K562 (cell line): ENCODE measurements around the gene CLDN5. TPM values are rescaled to one million over a fixed set of nuclear protein-coding genes. Genes with fewer than 3 reads are reported as not detected.

ENCODE experiments used
- CBX5 ChIP-seq: IDR thresholded peaks from 2 replicates; pipeline ENCODE4 v1.6.1; 2014; ENCODE audit warnings: low read depth, borderline replicate concordance
- DPF2 ChIP-seq: fragments of 450-650 bp; IDR thresholded peaks from 2 replicates; pipeline ENCODE4 v1.6.1; 2016
- ERF ChIP-seq: fragments of 450-650 bp; formaldehyde crosslinking; IDR thresholded peaks from 2 replicates; pipeline ENCODE4 v1.4.0; 2020; ENCODE audit warnings: mild to moderate bottlenecking, mixed read lengths
- FOXP1 ChIP-seq: sonication (generic); formaldehyde crosslinking; IDR thresholded peaks from 2 replicates; pipeline ENCODE4 v1.8.0; 2022; ENCODE audit warnings: mild to moderate bottlenecking, missing genetic modification reagents
- HNRNPLL ChIP-seq: fragments of 200-400 bp; formaldehyde crosslinking; IDR thresholded peaks from 2 replicates; pipeline ENCODE4 v1.6.1; 2017; ENCODE audit warnings: low read length, low read depth, mild to moderate bottlenecking; ENCODE audit not compliant: poor library complexity, severe bottlenecking
- HOXB6 ChIP-seq: fragments of 250-450 bp; sonication (Bioruptor Pico); IDR thresholded peaks from 2 replicates; pipeline ENCODE4 v1.5.1; 2022; ENCODE audit warnings: mild to moderate bottlenecking, borderline replicate concordance
- KAT7 ChIP-seq: sonication (generic); formaldehyde crosslinking; IDR thresholded peaks from 2 replicates; pipeline ENCODE4 v1.8.0; 2022; ENCODE audit warnings: missing genetic modification reagents, mild to moderate bottlenecking, borderline replicate concordance
- MNT ChIP-seq, 2 experiments: fragments of 450-650 bp; conservative IDR thresholded peaks; 2 replicates each; pipeline ENCODE4 v1.6.1; 2017; ENCODE audit warnings: mild to moderate bottlenecking in 2 of 2, moderate library complexity in 2 of 2
- POLR2A ChIP-seq: fragments of 450-650 bp; conservative IDR thresholded peaks from 2 replicates; pipeline ENCODE4 v1.6.1; 2016
- POLR2G ChIP-seq: fragments of 200-400 bp; formaldehyde crosslinking; IDR thresholded peaks from 2 replicates; pipeline ENCODE4 v1.6.1; 2017; ENCODE audit warnings: low read depth, mild to moderate bottlenecking, antibody characterized with exemption, low read length, moderate library complexity
- PURB ChIP-seq: sonication (generic); formaldehyde crosslinking; IDR thresholded peaks from 2 replicates; pipeline ENCODE4 v1.9.0; 2021; ENCODE audit warnings: low read depth, mild to moderate bottlenecking, missing genetic modification reagents
- RBM22 ChIP-seq: fragments of 200-400 bp; formaldehyde crosslinking; IDR thresholded peaks from 2 replicates; pipeline ENCODE4 v1.6.1; 2018; ENCODE audit warnings: low read length, low read depth; ENCODE audit not compliant: poor library complexity, severe bottlenecking
- TBL1XR1 ChIP-seq, 2 experiments: IDR thresholded peaks; 2 replicates each; pipeline ENCODE4 v1.6.1; 2012; ENCODE audit warnings: improper control_type of control experiment in 2 of 2, low read length in 2 of 2, mild to moderate bottlenecking in 1 of 2
- TFAP4 ChIP-seq: sonication (generic); formaldehyde crosslinking; IDR thresholded peaks from 2 replicates; pipeline ENCODE4 v1.8.0; 2022; ENCODE audit warnings: missing genetic modification reagents, mild to moderate bottlenecking, moderate library complexity, borderline replicate concordance
- U2AF2 ChIP-seq: fragments of 200-400 bp; formaldehyde crosslinking; optimal IDR thresholded peaks from 2 replicates; pipeline ENCODE3; 2017; ENCODE audit warnings: low read depth, mild to moderate bottlenecking, low read length
- VEZF1 ChIP-seq: fragments of 200-800 bp; sonication (Bioruptor generic); IDR thresholded peaks from 2 replicates; pipeline ENCODE4 v1.6.1; 2017; ENCODE audit warnings: missing genetic modification characterization, missing compliant biosample characterization
- ZBTB43 ChIP-seq: sonication (generic); formaldehyde crosslinking; IDR thresholded peaks from 2 replicates; pipeline ENCODE4 v1.8.0; 2023; ENCODE audit warnings: mild to moderate bottlenecking, missing genetic modification reagents
- ZNF165 ChIP-seq: fragments of 250-450 bp; sonication (Bioruptor Pico); IDR thresholded peaks from 2 replicates; pipeline ENCODE4 v1.4.0; 2020; ENCODE audit warnings: borderline replicate concordance
- ZNF830 ChIP-seq: fragments of 250-450 bp; sonication (Bioruptor Pico); IDR thresholded peaks from 2 replicates; pipeline ENCODE4 v1.5.0; 2021; ENCODE audit warnings: mild to moderate bottlenecking
- polyA plus RNA-seq, 8 experiments: library from polyadenylated mRNA; depleted of rRNA in 4 of 8; stranded (reverse) in 5 of 8; unstranded in 3 of 8; fragments of >200 nt; fragmentation: Nextera tagmentation in 2 of 8; fragmentation: Illumina TruSeq in 1 of 8; extraction: Ambion mirVana in 2 of 8; extraction: Trizol in 1 of 8; gene quantifications; 2 replicates each; pipeline versions ENCODE4 v1.2.1 to v1.2.3, GENCODE V29; 2011 to 2014; ENCODE audit warnings: inconsistent platforms in 1 of 8, missing spikeins in 1 of 8
- total RNA-seq, 7 experiments: library from RNA; depleted of rRNA in 6 of 7; stranded (reverse); fragments of >200 nt in 6 of 7; fragmentation: Illumina TruSeq in 2 of 7; extraction: Trizol in 2 of 7; gene quantifications; 2 replicates each; pipeline versions ENCODE4 v1.2.1 to v1.2.3, GENCODE V29; 2011 to 2021; ENCODE audit warnings: low replicate concordance in 1 of 7
- TF ChIP-seq, protein P1 (sequence below): fragments of 250-450 bp; sonication (Bioruptor Pico); IDR thresholded peaks from 2 replicates; pipeline ENCODE4 v1.4.0; 2020; ENCODE audit warnings: mild to moderate bottlenecking, moderate library complexity, borderline replicate concordance

The CLDN5 gene
- total and polyA plus RNA-seq, 9 of the 15 experiments (the other 6 are each of a cell fraction or from before 2014, with no cell fraction given) = 0.20 TPM; not detected in 8

GRCh38 chr22:19497245-19497644, 27.0 kb downstream of the CLDN5 start (continued):
- TF ChIP-seq ZBTB43 (CRISPR knock-in tag) (no peak), U2AF2 (no peak), POLR2A (peak; percentile 36; the same call in 1 of the 2 replicates), KAT7 (CRISPR knock-in tag) (no peak), PURB (no peak), CBX5 (no peak), DPF2 (0 out of 2 replicates have a peak, but pooled peaks have one; percentile 17), MNT (conservative IDR thresholded peaks at IDR 0.05) (no peak), ZNF830 (0 out of 2 replicates have a peak, but pooled peaks have one; percentile 17), TFAP4 (peak; percentile 36; the same call in 1 of the 2 replicates), VEZF1 (CRISPR knock-in tag) (peak; percentile 79; the same call in 1 of the 2 replicates), HNRNPLL (no peak), POLR2G (peak; percentile 54), RBM22 (peak; percentile 70), ERF (CRISPR knock-in tag) (0 out of 2 replicates have a peak, but pooled peaks have one; percentile 14), ZNF165 (CRISPR knock-in tag) (peak; percentile 65; the same call in 1 of the 2 replicates), TBL1XR1 (IDR thresholded peaks at IDR 0.05; ENCODE audit: low read length in 2 of 2) (peak in 1 of 2 experiments; percentile 70; a peak in 1 of 4 replicates), HOXB6 (CRISPR knock-in tag) (0 out of 2 replicates have a peak, but pooled peaks have one; percentile 53), FOXP1 (CRISPR knock-in tag) (no peak)
- TF ChIP-seq, protein P1, sequence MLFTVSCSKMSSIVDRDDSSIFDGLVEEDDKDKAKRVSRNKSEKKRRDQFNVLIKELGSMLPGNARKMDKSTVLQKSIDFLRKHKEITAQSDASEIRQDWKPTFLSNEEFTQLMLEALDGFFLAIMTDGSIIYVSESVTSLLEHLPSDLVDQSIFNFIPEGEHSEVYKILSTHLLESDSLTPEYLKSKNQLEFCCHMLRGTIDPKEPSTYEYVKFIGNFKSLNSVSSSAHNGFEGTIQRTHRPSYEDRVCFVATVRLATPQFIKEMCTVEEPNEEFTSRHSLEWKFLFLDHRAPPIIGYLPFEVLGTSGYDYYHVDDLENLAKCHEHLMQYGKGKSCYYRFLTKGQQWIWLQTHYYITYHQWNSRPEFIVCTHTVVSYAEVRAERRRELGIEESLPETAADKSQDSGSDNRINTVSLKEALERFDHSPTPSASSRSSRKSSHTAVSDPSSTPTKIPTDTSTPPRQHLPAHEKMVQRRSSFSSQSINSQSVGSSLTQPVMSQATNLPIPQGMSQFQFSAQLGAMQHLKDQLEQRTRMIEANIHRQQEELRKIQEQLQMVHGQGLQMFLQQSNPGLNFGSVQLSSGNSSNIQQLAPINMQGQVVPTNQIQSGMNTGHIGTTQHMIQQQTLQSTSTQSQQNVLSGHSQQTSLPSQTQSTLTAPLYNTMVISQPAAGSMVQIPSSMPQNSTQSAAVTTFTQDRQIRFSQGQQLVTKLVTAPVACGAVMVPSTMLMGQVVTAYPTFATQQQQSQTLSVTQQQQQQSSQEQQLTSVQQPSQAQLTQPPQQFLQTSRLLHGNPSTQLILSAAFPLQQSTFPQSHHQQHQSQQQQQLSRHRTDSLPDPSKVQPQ (CRISPR knock-in tag) = no peak
